Transverse colon (tissue), 4 donors: ENCODE measurements around the gene MAPK4.

Source experiments
- CTCF ChIP-seq, 5 experiments: fragments of 200-600 bp in 3 of 5; fragments of 450-650 bp in 2 of 5; sonication (generic) in 3 of 5; IDR thresholded peaks; 1 replicate in 2 of 5; 2 replicates in 3 of 5; pipeline ENCODE4 v1.5.1; 2016 to 2017; ENCODE audit warnings: antibody characterized with exemption in 5 of 5, inconsistent platforms in 3 of 5, mild to moderate bottlenecking in 2 of 5, moderate library complexity in 1 of 5
- POLR2A ChIP-seq: fragments of 450-650 bp; IDR thresholded peaks from one replicate; pipeline ENCODE4 v1.6.1; 2016; ENCODE audit warnings: antibody characterized with exemption, mild to moderate bottlenecking, moderate library complexity
- POLR2AphosphoS5 ChIP-seq, 3 donors: sonication (generic); formaldehyde crosslinking; IDR thresholded peaks; one replicate each; pipeline ENCODE4 v1.6.1; 2016; ENCODE audit warnings: antibody characterized with exemption in 3 of 3

GRCh38 chr18:50719471-50720324, 159.8 kb downstream of the MAPK4 start:
- TF ChIP-seq POLR2A (no peak), CTCF (IDR thresholded peaks at IDR 0.05) (no peak), POLR2AphosphoS5 (IDR thresholded peaks at IDR 0.05) (no peak)
